Left cardiac atrium (tissue), 4 donors: ENCODE measurements around the gene SNX22. TPM values are rescaled to one million over a fixed set of nuclear protein-coding genes. Genes with fewer than 3 reads are reported as not detected.
"Not testable (repeated sequence)": the region's sequence is repeated elsewhere in the genome, so short reads cannot be mapped to it uniquely, and the experiment has no call there.

Experiments used
- ATAC-seq, 2 donors: fragments of 200-7000 bp; cut with Tn5 transposase; one replicate each; pipeline ENCODE4 v1.9.1; 2020; ENCODE audit warnings: mild to moderate bottlenecking in 2 of 2, moderate library complexity in 2 of 2
- DNase-seq: peaks from one replicate; pipeline ENCODE4 v3.0.0-alpha.2; 2020
- intact Hi-C, 2 donors: fragments of 100-400 bp; cut with DNase I; formaldehyde crosslinking; loops; one replicate each; pipeline versions ENCODE4 v1.14.1 to v1.15.1; 2022 to 2023
- long read RNA-seq: library from polyadenylated mRNA; unstranded; transcript quantifications from one replicate; pipeline ENCODE4 v2.0.0, GENCODE V29; 2021
- total RNA-seq, 2 donors: library from RNA; stranded (reverse); fragmentation: NEBNext Ultra II Directional; extraction: Animal tissue kit (Norgen Biotek cat#: 25700); gene quantifications; one replicate each; pipeline ENCODE4 v1.2.1, GENCODE V29; 2021
- donor health status: DM: no; HTN: yes; CAD: no.
- donor health status: DM: no; HTN: yes; CAD: no; lungs with severe emphysema.
- donor health status: DM: yes; HTN: yes; CAD: no.
- donor health status: Dilated cardiomyopathy.

SNX22 gene
- total RNA-seq = 10 to 100 TPM; 28.9 to 29.8 TPM
- long read RNA-seq, partial matches to known transcripts = 4 of 9 reads
- long read RNA-seq, other reads (novel, unspliced or antisense) = 3 of 9 reads

DNA sequence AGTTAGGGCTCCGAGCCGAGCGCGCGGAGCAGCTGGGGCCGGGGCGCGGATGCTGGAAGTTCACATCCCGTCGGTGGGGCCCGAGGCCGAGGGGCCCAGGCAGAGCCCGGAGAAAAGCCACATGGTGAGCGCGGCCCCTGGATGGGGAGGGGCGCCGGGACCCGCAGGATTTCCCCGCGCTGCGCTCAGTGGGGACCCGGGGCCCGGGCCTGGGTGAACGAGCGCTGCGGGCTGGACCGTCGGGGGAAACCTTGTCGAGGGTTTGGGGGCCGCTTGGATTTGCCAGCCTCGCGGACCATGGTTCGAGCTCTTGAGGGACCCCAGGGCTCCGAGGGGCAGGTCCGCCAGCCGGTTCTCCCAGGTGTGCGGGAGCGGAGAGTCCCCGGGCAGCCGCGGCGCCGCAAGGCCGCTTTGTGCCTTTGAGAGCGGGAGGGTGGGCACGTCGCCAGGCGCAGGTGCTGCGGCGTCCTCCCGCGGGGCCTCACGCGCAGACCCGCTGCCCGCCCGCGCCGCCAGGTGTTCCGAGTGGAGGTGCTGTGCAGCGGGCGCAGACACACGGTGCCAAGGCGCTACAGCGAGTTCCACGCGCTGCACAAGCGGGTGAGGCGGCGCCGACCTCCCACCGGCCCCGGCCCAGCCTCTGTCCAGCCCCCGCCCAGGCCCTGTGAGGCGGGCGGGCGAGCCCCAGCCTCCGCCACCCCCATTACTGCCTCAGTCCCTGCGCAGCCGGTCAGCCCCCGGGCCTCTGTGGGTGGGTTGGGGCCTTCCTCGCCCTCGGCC is at the start of gene SNX22:
Gene SNX22, plus strand, starts transcription at position 5 of the 780 bp plus-strand sequence. Its CDS starts 45 bp downstream, at position 50.
- DNase-seq (no peak), ATAC-seq (peak; percentile 4 to 10)
- intact Hi-C loops = loop anchor here (2.0 to 10.0 kb wide), 2 partner anchors 57 kb away; partner anchors contain the start of genes SNX1 (in 2 of the 2) and CIAO2A (in 1 of the 2)

DNA sequence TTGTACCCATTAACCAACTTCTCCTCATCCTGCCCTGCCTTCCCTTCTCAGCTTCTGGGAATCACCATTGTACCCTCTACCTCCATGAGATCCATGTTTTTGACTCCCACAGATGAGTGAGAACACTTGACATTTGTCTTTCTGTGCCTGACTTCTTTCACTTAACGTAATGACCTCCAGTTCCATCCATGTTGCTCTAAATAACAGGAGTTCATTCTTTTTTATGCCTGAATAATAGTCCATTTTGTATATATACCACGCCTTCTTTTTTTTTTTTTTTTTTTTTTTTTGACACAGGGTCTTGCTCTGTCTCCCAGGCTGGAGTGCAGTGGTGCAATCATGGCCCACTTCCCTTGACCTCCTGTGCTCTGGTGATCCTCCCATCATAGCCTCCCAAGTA is 49.0 kb upstream of the SNX22 start:
- intact Hi-C loops = no loop called here
- no peak for ATAC-seq
- DNase-seq = no peak

DNA sequence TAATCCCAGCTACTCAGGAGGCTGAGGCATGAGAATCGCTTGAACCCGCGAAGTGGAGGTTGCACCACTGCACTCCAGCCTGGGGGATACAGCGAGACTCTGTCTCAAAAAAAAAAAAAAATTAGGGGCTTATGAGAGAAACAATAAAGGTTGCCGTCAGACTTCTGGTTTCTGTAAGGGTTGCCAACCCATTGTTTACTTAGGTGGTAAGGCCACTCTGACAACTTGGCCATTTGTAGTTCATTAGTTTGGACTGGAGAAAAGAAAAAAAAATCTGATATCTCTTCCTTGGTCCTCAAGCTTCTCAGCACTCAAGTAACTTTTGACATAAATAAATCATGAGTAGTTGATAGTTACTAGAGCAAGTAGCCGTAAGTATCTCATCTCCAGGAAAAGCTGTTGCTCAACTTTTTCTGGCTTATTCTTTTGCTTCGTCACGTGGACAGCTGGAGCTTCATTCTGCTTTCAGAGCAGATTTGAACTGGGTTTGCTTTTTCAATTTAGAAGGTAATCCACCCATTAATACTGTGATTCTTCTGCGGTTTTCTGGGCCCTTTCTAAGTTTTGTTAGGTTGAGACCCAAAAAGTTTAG is 46.3 kb upstream of the SNX22 start:
- intact Hi-C loops = no loop called here
- DNase-seq (no peak), ATAC-seq (peak; percentile 76 to 81)

DNA sequence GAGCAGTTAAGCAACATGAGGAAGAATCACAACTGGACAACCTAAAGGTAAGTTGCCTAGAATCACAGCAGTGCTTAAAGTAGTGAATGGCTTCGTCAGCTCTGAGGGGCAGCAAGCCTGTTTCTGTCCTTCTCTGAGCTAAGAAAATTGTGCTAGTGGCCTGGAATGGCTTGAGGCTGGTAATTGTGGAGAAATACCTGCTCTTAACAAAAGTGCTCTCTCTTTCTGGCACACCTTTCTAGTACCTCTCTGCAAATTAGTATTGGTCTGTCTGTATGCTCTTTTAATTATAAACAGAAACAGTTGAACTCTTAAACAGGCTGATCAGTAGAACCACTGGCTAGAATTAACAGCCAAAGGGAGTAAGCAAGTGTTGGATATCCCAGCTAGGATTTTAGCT is 44.2 kb upstream of the SNX22 start:
- DNase-seq (no peak), ATAC-seq (no peak)
- intact Hi-C loops = no loop called here

DNA sequence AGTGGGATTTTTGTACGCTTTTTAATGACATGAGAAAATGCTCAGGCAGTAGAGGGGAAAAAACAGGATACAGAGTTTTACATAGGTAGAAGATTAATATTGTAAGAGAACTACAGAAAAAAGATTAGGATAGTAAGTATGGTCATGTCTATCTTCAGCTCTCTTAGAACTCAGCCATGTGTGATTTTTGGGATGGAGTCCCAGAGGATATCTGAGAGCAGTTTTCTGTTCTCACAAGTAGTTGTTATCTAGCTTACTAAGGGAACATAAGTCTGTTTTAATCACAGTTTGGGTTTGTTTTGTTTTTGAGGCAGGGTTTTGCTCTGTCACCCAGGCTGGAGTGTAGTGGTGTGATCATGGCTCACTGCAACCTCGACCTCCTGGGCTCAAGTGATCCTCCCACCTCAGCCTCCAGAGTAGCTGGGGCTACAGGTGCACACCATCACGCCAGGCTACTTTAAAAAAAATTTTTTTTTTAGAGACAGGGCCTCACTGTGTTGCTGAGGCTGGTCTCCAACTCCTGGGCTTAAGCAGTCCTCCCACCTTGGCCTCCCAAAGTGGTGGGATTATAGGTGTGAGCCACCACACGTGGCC is 41.3 kb upstream of the SNX22 start:
- DNase-seq, intact Hi-C loops: not testable (repeated sequence)
- ATAC-seq = peak in 1 of 2 donors; percentile 18

DNA sequence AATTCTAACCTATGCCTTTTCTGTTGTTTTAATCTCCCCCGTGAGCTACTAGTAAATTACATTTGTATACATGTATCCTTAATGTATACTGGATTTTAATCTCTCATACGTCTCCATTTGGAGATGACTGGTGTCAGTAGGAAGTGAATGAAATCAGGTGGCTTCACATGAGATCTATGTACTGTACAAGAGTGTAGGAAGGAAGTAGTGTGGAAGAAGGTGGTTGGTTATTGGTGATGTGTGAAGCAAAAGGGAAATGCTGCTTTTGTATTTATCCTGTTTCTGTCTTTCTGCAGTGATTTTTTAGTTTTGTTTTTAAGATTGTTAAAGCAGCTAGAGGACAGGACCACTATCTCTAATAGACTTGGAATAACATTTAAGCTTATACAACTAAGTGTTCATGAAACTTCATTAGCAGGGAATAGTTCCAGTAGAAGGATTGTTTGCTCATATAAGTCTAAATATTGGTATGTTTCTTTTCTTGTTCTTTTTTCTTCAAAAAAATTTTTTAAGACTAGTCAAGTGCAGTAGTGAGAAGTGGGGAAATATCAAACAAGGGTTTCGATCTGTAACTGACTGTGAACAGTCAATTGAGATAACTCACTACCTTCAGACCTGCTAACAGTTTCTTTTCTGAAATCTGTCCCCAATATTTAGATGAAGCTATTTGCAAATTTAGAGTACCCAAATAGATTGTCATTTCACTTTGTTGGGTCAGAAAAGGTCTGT is 40.4 kb upstream of the SNX22 start:
- no peak for DNase-seq
- ATAC-seq = no peak
- intact Hi-C loops = no loop called here

DNA sequence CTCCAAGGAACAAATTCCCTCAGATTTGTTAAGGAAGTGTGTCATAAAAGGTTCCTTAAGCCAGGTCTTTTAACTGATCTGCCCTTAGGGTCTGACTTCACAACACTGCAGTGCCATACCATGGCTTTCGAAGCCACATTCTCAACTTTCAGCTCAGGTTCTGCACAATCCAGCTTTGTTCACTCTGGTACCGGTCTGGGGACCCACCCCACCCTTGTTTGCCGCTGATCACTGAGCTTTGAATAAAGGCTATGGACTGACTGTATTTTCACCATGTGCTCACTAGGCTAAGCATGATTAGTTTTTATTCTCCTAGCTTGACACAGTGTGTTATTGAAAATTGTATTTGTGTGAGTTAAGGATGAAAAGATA is 39.9 kb upstream of the SNX22 start:
- ATAC-seq = no peak
- intact Hi-C loops = no loop called here

DNA sequence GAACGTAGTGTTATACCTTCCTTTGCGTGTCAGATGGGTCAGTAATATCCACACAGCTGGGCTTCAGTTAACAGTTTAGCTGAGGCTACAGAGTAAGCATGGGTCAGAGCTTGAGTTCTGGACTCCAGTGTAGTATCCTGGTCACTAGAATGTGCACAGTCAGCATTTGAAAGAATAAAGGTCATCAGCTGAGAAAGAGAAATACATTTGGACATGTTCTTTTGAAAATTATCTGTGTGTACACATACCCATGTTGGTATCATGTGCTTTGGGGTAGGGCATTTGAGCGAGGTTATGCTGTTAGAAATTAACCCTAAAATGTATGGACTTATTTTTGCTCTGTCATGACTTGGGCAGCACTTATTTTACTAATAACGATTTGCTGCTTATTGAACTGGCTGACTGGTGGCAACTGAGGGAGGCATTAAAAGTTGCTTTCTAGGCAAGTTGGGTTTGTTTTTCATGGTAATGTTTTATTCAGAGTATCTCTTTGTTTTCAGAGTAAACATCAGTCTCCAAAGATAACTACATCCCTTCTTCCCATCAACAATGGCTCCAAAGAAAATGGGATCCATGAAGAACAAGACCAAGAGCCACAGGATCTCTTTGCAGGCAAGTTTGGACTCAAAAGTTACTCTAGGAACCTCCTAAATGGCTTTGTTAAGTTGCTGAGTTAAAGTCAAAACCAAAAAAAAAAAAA is 39.3 kb upstream of the SNX22 start:
- intact Hi-C loops = no loop called here
- ATAC-seq = peak; percentile 44 to 58
- DNase-seq = no peak

More for the DNA sequence above, 39.9 kb upstream of the SNX22 start:
- no peak for DNase-seq

DNA sequence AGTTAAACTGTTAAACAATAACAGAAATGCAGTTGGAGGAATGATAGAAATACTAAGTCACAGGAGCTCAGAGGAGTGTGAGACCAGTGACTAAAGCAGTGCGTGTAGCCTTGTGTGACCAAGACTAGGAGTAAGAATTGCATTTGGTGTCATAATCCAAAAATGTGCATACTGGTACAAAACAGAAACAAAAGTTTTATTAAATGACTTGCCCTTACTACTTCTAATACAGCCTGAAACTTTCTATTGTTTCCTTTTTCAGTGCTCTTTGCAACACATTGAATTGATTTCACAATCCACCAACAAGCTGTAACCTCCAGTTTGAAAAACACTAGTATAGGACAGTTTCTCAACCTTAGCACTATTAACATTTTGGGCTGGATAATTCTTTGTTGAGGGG is 38.6 kb upstream of the SNX22 start:
- intact Hi-C loops = no loop called here
- DNase-seq (no peak), ATAC-seq (peak in 1 of 2 donors; percentile 17)

DNA sequence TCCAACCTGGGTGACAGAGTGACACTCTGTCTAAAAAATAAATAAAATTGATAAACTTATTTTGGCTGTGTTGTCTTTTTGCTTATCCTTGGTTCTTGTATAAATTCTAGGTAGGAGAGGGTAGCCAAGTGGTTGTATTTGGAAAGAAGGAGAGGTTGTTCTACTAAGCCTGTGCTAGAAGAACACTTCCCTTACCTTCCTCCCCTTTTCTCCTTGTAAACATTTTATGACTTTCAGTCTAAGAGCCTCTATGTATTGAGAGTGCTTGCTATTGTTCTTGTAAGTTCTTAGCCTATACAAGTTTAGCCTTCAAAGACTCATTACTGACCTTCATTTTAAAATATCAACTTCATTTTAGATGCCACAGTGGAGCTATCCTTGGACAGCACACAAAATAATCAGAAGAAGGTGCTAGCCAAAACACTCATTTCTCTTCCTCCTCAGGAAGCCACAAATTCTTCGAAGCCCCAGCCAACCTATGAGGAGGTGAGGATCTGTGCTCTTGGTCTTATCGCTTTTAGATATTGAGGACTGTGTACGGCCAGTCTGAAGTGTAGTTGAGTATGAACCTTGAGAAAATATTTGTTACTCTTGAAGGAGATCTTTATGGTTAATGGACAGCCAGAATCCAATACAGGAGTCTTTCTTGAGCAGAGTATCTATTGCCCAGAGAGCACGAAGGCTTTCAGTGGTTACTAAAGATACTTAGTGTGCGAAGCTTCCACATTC is 33.6 kb upstream of the SNX22 start:
- intact Hi-C loops = no loop called here
- ATAC-seq = no peak
- DNase-seq = no peak

DNA sequence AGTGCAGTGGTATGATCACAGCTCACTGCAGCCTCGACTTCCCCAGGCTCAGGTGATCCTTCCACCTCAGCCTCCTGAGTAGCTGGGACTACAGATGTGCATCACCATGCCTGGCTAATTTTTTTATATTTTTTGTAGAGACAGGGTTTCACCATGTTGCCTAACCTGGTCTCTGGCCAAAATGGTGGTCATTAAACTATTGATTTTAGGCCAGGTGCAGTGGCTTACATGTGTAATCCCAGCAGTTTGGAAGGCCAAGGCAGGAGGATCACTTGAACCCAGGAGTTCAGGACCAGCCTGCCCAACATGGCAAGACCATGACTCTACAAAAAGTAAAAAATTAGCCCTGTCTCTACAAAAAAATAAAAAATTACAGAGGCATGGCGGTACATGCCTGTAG is 31.2 kb upstream of the SNX22 start:
- DNase-seq, intact Hi-C loops, ATAC-seq: not testable (repeated sequence)

DNA sequence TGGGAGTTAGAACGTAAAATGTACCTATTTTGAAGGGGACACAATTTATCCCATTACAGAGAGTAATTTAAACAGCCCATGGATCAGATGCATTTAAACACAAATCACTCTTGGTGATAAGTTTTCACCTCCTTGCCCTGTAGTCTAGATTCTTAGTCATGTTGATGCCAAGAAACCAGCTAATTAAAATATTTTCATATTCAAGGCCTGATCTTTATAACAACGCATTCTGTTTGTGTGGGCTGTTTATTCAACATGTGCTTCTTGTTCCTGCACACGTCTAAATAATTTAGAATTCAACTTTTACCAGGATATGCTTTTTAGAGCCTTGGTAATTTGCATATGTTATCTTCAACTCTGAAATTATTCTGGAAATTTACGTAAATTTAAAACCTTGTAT is 29.9 kb upstream of the SNX22 start:
- DNase-seq (no peak), ATAC-seq (no peak)
- intact Hi-C loops = no loop called here

DNA sequence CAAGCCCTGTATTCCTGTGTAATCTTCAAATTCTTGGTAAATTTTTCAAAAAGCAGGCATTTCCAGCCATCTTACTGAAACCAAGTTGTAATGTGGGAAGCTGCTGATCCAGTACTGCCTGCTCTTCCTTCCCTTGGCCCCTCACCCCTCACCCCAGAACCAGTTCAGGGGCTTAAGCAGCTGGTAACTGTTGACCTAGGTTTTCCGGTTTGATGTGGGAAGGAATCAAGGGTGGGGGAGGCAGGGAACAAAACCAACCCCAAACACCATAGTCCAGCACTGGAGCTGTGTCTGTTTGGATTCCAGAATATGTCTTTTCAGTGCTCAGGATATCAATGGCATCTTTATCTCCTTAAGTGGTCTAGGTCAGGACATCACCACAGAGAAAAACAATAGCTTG is 29.1 kb upstream of the SNX22 start:
- no peak for DNase-seq
- intact Hi-C loops = no loop called here
- ATAC-seq = no peak

DNA sequence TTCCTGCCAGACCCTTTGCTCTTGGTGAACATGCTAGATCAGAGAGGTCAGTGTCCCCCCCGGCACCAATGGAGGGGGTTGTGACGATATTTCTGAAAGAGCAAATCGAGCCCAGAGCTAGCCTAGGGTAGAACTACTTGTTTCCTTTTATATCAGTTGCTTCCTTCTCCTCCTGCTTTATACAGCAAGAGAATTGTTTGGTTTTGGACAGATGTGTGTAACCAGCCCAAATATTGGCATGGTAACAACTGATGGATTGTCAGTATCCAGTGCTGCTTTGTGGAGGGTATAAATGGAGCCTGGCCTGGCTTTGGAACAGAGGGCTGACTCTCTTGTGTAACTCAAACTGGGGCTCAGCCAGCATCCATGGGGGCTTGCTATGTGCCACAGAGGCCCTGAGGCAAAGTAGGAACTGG is 28.6 kb upstream of the SNX22 start:
- DNase-seq (no peak), ATAC-seq (peak in 1 of 2 donors; percentile 56)
- intact Hi-C loops = no loop called here

DNA sequence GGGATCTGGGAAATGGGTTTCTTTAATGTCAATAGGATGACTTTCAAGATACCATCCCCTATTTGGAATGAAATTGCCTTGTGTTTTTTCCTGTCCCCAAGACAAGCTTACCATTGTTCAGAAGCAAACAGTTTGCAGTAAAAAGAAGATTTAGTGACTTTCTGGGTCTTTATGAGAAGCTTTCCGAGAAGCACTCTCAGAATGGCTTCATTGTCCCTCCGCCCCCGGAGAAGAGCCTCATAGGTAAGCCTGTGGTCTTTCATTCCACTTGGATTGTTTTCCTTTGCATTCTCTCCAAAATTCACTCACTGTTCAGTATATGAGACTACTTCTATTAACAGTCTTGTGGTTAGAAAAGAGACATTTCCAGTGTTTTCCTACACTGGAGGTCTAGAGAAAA is 25.6 kb upstream of the SNX22 start:
- DNase-seq (no peak), ATAC-seq (no peak)
- intact Hi-C loops = no loop called here

DNA sequence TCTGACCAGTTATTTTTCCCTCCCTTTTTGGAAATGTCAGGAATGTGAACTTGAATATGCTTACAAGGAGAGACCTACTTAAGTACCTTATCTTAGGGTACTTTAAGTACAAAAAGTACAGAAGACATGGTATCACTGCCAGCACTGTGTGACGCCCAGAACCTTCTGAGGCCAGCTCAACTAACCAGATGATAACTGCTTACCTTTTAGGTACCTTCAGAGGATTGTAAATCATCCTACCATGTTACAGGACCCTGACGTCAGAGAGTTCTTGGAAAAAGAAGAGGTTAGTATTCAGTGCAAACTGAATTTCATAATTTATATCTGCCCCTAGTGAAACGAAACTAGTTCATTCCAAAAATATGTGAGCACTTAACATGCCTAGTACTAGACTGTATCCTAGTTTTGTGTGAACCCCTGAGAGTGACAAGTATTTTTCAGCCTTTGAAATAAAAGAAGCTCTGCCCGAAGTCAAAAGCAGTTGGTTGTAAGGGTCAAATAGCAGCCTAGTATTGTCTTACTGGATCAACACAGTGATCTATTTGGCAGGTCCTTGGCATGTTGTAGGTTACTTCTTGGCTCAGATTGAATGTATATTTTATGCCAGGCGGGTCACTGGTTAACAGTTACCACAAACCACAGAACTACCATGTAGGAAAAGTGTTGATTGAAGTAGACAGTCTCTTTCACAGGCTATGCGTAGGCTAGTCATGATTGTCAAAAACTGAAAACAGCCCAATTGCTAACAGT is 23.8 kb upstream of the SNX22 start:
- intact Hi-C loops = no loop called here
- DNase-seq (no peak), ATAC-seq (no peak)

DNA sequence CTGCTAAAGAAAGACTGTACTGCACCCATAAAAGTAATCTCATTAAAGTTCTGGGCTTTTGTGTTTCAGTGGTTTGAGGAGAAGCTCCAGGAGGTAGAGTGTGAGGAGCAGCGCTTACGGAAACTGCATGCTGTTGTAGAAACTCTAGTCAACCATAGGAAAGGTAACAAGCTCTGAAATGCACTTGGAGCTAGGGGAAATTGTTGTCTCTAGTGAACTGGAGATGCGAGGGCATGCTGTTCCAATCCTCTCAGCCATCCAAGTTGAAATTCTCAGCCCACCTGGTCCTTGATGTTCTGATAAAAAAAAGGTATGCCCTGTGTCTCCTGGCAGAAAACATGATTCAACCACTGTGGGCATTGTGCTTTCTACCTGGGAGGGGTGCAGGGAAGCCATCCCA is 21.4 kb upstream of the SNX22 start:
- ATAC-seq (no peak), DNase-seq (no peak)
- intact Hi-C loops = no loop called here

DNA sequence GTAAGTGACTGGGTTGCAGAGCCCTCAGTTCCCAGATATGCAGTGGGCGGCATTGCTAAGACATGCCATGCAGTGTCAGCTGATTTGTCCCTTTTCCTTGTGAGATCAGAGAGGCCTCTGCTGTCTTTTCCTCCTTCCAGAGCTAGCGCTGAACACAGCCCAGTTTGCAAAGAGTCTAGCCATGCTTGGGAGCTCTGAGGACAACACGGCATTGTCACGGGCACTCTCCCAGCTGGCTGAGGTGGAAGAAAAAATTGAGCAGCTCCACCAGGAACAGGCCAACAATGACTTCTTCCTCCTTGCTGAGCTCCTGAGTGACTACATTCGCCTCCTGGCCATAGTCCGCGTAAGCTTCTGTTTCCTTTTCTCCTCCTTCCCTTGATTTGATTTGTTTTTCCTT is 20.0 kb upstream of the SNX22 start:
- DNase-seq = no peak
- intact Hi-C loops = no loop called here
- ATAC-seq = peak in 1 of 2 donors; percentile 39
